ENCODE results near the gene PARVA. TPM values are rescaled to one million over a fixed set of nuclear protein-coding genes. Genes with fewer than 3 reads are reported as not detected.

The PARVA gene
- total RNA-seq, 1 donor from 2014 or later = 144 TPM

DNA sequence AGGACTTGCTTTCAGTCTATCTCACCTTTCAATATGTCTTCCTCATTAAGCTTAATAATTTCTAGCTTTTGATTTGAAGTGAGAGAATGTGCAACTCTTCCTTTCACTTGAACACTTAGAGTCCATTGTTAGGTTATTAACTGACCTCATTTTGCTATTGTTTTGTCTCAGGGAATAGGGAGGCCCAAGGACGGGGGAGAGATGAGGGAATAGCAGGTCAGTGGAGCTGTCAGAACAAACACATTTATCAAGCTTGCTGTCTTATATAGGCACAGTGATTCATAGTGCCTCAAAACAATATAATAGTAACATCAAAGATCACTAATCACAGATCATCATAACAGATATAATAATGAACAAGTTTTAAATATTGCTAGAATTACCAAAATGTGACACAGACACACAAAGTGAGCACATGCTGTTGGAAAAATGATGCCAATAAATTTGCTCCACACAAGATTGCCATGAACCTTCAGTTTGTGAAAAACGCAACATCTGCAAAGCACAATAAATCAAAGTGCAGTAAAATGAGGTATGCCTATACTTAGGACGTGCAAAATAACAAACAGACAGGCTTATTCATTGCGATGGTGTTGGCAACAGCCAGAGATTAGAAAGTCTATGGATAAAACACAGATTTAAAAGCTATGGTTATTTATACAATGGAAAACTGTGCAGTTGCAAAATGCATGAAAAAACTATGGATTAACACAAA lies 190.5 kb downstream of the PARVA start:
- peaks cover 2% of the 10 kb centered on the region for H3K36me3 Mint-ChIP-seq (ENCODE audit: unreplicated experiment)
- no peak overlapping the region for H3K27ac Mint-ChIP-seq (ENCODE audit: unreplicated experiment)
- TF ChIP-seq, protein P1, sequence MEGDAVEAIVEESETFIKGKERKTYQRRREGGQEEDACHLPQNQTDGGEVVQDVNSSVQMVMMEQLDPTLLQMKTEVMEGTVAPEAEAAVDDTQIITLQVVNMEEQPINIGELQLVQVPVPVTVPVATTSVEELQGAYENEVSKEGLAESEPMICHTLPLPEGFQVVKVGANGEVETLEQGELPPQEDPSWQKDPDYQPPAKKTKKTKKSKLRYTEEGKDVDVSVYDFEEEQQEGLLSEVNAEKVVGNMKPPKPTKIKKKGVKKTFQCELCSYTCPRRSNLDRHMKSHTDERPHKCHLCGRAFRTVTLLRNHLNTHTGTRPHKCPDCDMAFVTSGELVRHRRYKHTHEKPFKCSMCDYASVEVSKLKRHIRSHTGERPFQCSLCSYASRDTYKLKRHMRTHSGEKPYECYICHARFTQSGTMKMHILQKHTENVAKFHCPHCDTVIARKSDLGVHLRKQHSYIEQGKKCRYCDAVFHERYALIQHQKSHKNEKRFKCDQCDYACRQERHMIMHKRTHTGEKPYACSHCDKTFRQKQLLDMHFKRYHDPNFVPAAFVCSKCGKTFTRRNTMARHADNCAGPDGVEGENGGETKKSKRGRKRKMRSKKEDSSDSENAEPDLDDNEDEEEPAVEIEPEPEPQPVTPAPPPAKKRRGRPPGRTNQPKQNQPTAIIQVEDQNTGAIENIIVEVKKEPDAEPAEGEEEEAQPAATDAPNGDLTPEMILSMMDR (IDR thresholded peaks at IDR 0.05) = no peak
- peaks cover 10% of the 10 kb centered on the region for H3K27me3 Mint-ChIP-seq (ENCODE audit: unreplicated experiment)
- H3K4me1 Mint-ChIP-seq (ENCODE audit: unreplicated experiment) = no peaks in the 10 kb centered on the region
- H3K4me3 Mint-ChIP-seq (ENCODE audit: unreplicated experiment) = no peak overlapping the region
- peaks cover 22% of the 10 kb centered on the region for H3K9me3 Mint-ChIP-seq (ENCODE audit: unreplicated experiment)
- no peak for DNase-seq (ENCODE audit: extremely low spot score, unreplicated experiment)

DNA sequence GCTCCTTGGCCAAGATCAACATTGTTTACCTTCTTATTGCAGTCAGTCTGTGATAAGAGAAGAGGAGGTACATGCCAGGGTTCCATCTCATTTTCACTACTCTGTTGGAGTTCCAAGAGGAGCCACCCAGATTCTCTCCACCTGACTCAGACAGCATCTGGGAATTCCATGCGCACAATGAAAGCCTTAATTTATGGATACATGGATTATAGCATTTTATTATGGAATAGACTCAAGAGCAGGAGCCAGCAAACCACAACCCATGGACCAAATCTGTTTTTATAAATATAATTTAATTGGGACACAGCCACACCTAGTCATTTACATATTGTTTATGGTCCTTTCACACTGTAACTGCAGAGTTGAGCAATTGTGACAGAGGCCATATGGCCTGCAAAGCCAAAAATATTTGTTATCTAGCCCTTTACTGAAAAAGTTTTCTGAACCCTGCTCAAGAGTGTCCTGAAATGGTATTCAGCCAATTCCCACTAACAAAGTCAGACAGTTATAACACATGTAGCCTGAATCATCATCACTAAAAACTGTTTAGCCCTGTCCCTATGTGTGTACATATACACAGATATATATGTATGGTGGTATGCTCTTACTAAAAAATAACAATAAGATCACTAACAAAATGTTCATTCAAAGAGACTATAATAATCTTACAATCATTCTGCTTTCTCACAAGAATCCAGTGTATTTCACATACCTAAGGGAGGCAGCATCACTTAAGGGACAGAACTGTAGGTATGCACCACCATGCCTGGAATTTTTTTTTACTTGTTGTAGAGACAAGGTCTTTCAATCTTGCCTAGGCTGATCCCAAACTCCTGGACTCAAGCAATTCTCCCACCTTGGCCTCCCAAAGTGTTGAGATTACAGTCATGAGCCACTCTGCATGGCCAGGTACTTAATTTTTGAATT lies 192.4 kb downstream of the PARVA start:
- TF ChIP-seq, protein P1 (IDR thresholded peaks at IDR 0.05) = no peak
- Mint-ChIP-seq H3K9me3 (ENCODE audit: unreplicated experiment) (peaks cover 22% of the 10 kb centered on the region), H3K27me3 (ENCODE audit: unreplicated experiment) (peaks cover 19% of the 10 kb centered on the region), H3K4me1 (ENCODE audit: unreplicated experiment) (no peaks in the 10 kb centered on the region), H3K4me3 (ENCODE audit: unreplicated experiment) (no peak overlapping the region), H3K36me3 (ENCODE audit: unreplicated experiment) (peaks cover 2% of the 10 kb centered on the region), H3K27ac (ENCODE audit: unreplicated experiment) (no peak overlapping the region)
- DNase-seq (ENCODE audit: extremely low spot score, unreplicated experiment) = no peak

DNA sequence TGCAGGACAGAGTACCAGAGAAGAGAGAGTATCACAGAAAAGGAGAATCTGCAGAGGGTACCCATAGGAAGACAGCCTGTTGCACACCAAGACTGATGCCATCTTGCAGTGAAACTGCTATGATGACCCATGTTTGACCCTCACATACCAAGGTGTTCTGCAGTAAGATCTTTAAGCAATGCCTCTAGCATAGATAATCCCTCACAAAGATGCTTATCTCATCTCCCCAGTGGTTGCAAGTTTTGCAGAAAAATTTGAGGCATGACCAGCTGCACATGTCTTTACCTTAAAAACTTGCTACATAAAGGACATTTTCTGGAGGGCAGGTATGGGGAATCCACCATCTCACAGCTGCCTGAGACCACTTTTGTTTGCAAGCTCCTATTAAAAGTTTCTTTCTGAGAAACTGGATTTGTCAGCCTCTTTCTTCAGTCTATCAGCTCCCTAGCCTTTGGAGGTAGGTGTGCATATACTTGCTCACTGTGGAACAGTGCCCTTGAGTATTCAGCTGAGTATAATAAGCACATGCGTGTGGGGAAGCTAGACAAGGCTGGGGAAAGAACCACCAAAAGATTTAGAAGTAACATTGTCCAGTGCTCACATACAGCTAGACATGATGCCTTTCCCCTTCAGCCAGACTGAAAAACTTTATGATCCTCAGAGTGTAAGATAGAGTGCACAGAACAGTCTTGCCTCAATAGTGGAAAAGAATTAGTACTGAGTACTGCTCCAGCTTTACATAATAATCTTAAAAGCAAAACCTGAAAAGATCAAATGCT lies 196.5 kb downstream of the PARVA start:
- Mint-ChIP-seq H3K27me3 (ENCODE audit: unreplicated experiment) (peaks cover 20% of the 10 kb centered on the region), H3K36me3 (ENCODE audit: unreplicated experiment) (peaks cover 3% of the 10 kb centered on the region), H3K9me3 (ENCODE audit: unreplicated experiment) (peaks cover 17% of the 10 kb centered on the region), H3K4me1 (ENCODE audit: unreplicated experiment) (no peaks in the 10 kb centered on the region), H3K27ac (ENCODE audit: unreplicated experiment) (no peak overlapping the region), H3K4me3 (ENCODE audit: unreplicated experiment) (no peak overlapping the region)
- DNase-seq (ENCODE audit: extremely low spot score, unreplicated experiment) = no peak
- TF ChIP-seq, protein P1 (IDR thresholded peaks at IDR 0.05) = no peak

DNA sequence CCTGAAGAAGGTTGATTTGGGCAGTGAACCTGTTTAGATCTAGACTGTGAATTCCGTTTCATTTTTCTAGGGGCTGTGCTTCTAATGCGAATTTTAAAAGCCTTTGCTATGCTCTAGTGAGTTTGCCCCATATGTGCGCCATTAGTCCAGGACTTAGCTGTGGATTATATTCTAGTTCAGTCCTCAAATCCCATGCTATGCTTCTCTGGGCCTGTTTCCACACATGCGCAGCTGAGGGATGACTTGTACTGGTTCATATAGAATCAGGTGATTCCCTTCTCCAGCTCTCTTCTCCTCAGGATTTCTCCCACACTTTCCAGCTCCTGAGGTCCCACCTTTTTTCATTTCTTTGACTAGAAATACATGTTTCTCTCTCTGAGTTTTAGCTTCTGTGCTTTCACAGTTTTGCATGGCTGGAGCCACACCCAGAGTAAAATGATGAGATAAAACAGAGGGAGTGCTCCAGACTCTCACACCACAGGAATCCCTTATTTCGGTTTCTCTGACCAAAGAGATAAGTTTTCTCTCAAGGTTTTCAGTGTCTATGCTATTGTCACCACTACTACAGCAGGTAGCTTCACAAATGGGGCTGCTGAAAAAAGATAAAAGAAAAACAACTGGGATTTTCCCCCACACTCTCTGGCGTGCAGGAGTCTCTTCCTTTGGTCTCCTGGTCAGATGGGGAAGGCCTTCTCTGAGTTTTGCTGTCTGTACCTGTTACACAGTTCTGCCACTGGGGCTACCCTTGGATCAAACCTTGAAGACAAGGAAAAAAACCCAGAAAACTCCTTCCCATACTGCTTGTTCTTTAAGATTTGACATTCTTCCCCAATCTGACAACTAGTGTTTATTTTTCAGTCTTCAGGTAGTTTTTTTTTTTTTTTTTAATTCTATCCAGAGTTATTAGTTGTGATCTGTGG lies 200.6 kb downstream of the PARVA start:
- Mint-ChIP-seq H3K27ac (ENCODE audit: unreplicated experiment) (no peak overlapping the region), H3K9me3 (ENCODE audit: unreplicated experiment) (peaks cover 10% of the 10 kb centered on the region), H3K36me3 (ENCODE audit: unreplicated experiment) (peaks cover 3% of the 10 kb centered on the region), H3K27me3 (ENCODE audit: unreplicated experiment) (peaks cover 9% of the 10 kb centered on the region), H3K4me3 (ENCODE audit: unreplicated experiment) (no peak overlapping the region), H3K4me1 (ENCODE audit: unreplicated experiment) (peaks cover 3% of the 10 kb centered on the region)
- no peak for DNase-seq (ENCODE audit: extremely low spot score, unreplicated experiment)
- TF ChIP-seq, protein P1 (IDR thresholded peaks at IDR 0.05) = no peak

Data from osteocyte (in vitro differentiated cells).